ENCODE results near the gene TFR2. TPM values are rescaled to one million over a fixed set of nuclear protein-coding genes. Genes with fewer than 3 reads are reported as not detected.

Gene TFR2
- total RNA-seq, 4 donors from 2014 or later = 1.3 to 3.4 (median 1.6) TPM

DNA sequence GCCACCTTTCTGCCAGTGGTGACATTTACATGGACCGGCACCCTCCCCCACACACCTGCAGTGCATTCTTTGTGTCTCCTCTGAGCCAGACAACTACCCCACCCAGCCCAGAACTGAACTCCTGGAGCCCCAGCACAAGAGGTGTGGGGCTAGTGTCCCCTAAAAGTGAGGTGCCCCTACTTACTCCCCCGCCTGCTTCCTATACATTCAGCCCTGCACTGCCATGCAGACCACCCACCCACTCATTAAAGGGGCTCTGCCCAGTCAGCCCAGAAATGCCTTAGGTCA lies 69.6 kb downstream of the TFR2 start:
- DNase-seq (ENCODE audit: low spot score in 2 of 2) = no peak
- intact Hi-C loops (cut with DNase I; ENCODE audit: low total_unique reads) = no loop called here
- TF ChIP-seq, protein P1, sequence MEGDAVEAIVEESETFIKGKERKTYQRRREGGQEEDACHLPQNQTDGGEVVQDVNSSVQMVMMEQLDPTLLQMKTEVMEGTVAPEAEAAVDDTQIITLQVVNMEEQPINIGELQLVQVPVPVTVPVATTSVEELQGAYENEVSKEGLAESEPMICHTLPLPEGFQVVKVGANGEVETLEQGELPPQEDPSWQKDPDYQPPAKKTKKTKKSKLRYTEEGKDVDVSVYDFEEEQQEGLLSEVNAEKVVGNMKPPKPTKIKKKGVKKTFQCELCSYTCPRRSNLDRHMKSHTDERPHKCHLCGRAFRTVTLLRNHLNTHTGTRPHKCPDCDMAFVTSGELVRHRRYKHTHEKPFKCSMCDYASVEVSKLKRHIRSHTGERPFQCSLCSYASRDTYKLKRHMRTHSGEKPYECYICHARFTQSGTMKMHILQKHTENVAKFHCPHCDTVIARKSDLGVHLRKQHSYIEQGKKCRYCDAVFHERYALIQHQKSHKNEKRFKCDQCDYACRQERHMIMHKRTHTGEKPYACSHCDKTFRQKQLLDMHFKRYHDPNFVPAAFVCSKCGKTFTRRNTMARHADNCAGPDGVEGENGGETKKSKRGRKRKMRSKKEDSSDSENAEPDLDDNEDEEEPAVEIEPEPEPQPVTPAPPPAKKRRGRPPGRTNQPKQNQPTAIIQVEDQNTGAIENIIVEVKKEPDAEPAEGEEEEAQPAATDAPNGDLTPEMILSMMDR (IDR thresholded peaks at IDR 0.05) = no peak
- TF ChIP-seq POLR2A (IDR thresholded peaks at IDR 0.05) = no peak
- no peak overlapping the region for H3K4me3 ChIP-seq (ENCODE audit: low read depth, poor library complexity, severe bottlenecking)
- WGBS, 2 donors = 90 to 97% methylated on average over 2 of the region's 2 CpGs

DNA sequence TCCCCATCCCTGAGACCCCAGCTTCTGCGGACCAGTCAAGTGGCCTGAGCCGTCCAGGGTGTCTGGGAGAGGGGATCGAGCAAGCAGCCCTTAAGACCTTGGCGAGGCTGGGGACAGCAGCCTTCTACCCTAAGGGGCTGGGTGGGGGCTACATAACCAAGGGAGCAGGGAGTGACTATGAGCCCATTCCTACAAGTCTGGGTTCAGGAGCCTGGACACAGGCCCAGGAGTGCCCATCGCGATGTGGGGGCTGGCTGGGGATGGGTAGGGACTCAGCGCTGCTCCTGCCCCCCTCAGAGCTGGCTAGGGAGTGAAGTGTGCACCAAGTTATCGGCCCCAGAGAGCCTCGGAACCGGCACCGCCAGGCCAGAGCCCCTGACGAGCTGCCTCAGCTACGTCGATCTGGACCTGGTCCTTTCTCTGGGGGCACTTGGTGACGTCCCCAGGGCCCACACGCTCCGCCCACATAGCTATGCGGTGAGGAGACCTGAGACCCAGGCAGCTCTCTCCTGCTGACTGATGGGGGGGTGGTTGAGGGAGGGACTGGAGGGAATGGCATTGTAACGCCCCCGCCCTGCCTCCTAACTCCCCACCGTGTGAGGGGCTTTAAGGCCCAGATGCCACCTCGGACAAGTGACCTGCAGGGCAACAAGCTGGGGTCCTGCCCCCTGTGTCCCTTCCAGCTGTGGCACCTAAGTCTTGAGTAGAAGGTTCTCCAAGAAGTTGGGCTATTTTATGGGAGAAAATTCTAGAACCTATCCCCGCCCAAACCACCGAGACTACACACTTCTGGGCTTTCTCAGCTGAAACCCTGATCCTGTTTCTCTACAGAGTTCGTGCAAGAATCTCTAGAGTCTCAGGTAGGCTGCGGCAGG lies 70.2 kb downstream of the TFR2 start:
- 66 to 75% methylated on average over 21 to 23 of the region's 26 CpGs for WGBS, 2 donors
- no peak for DNase-seq (ENCODE audit: low spot score in 2 of 2)
- H3K4me3 ChIP-seq (ENCODE audit: low read depth, poor library complexity, severe bottlenecking) = no peak overlapping the region
- intact Hi-C loops (cut with DNase I; ENCODE audit: low total_unique reads) = no loop called here
- TF ChIP-seq, protein P1 (IDR thresholded peaks at IDR 0.05) = no peak
- no peak for TF ChIP-seq POLR2A (IDR thresholded peaks at IDR 0.05)

Other genes with a start within 250 kb of the TFR2 start
- 1 to 10 TPM; 2.2 to 6.3 (median 4.6) TPM for gene ZCWPW1, start 212.8 kb downstream of the TFR2 start, total RNA-seq
- gene MEPCE, start 211.7 kb downstream of the TFR2 start, total RNA-seq = 10 to 100 TPM; 26.1 to 54.4 (median 37.4) TPM
- gene PPP1R35, start 205.1 kb downstream of the TFR2 start, total RNA-seq = 10 to 100 TPM; 26.3 to 63.2 (median 46.6) TPM
- gene SPACDR, start 177.3 kb downstream of the TFR2 start, total RNA-seq = 1 to 10 TPM in 1 of 4 donors, under 1 TPM in 1, not detected in 2; 0.26 to 1.5 TPM
- gene TSC22D4, start 162.3 kb downstream of the TFR2 start, total RNA-seq = 10 to 100 TPM; 57.3 to 97.7 (median 68.0) TPM
- 1 to 10 TPM in 3 of 4 donors, under 1 TPM in 1; 0.39 to 2.1 (median 1.5) TPM for gene NYAP1, start 157.6 kb downstream of the TFR2 start, total RNA-seq
- 10 to 100 TPM; 47.1 to 62.7 (median 58.6) TPM for gene AGFG2, start 102.3 kb downstream of the TFR2 start, total RNA-seq
- 1 to 10 TPM in 2 of 4 donors, not detected in 2; 1.3 to 1.7 TPM for gene SAP25, start 67.7 kb downstream of the TFR2 start, total RNA-seq
- 10 to 100 TPM; 42.0 to 82.2 (median 63.7) TPM for gene LRCH4, start 55.4 kb downstream of the TFR2 start, total RNA-seq
- gene FBXO24, start 55.2 kb downstream of the TFR2 start, total RNA-seq = 1 to 10 TPM in 2 of 4 donors, under 1 TPM in 2; 0.15 to 4.3 (median 0.99) TPM
- gene PCOLCE, start 39.2 kb downstream of the TFR2 start, total RNA-seq = 10 to 100 TPM in 1 of 4 donors, 1 to 10 TPM in 3; 4.9 to 47.6 (median 7.3) TPM
- 10 to 100 TPM; 22.3 to 33.5 (median 26.9) TPM for gene MOSPD3, start 29.0 kb downstream of the TFR2 start, total RNA-seq
- gene ACTL6B, start 14.9 kb upstream of the TFR2 start, total RNA-seq = not detected
- 100 to 1,000 TPM; 309 to 439 (median 353) TPM for gene GNB2, start 32.2 kb upstream of the TFR2 start, total RNA-seq
- 10 to 100 TPM; 34.9 to 56.6 (median 40.0) TPM for gene GIGYF1, start 52.7 kb upstream of the TFR2 start, total RNA-seq
- 10 to 100 TPM; 51.3 to 72.7 (median 70.3) TPM for gene POP7, start 64.6 kb upstream of the TFR2 start, total RNA-seq
- under 1 TPM in 2 of 4 donors, not detected in 2; 0.17 to 0.25 TPM for gene EPO, start 78.9 kb upstream of the TFR2 start, total RNA-seq
- under 1 TPM; 0.04 to 0.16 (median 0.06) TPM for gene ZAN, start 92.0 kb upstream of the TFR2 start, total RNA-seq
- 10 to 100 TPM; 51.1 to 72.2 (median 60.9) TPM for gene EPHB4, start 186.0 kb upstream of the TFR2 start, total RNA-seq
- 10 to 100 TPM; 14.0 to 32.9 (median 21.8) TPM for gene SLC12A9, start 211.2 kb upstream of the TFR2 start, total RNA-seq
- gene TRIP6, start 225.8 kb upstream of the TFR2 start, total RNA-seq = 10 to 100 TPM; 71.8 to 88.7 (median 81.0) TPM
- gene SRRT, start 233.6 kb upstream of the TFR2 start, total RNA-seq = 100 to 1,000 TPM in 2 of 4 donors, 10 to 100 TPM in 2; 73.3 to 129 (median 107) TPM
- gene UFSP1, start 248.2 kb upstream of the TFR2 start, total RNA-seq = 1 to 10 TPM; 3.9 to 6.1 (median 5.2) TPM

Measured in lower leg skin (tissue), 4 donors.